ENCODE measurements around the gene FCHSD1. TPM values are rescaled to one million over a fixed set of nuclear protein-coding genes. Genes with fewer than 3 reads are reported as not detected.
A peak's percentile ranks its signal among the peaks of the same experiment; 100 is the strongest.

The FCHSD1 gene
- total RNA-seq, 1 experiment from 2014 or later: 41.4 TPM

- CTCF ChIA-PET: no interaction called here
- intact Hi-C loops (cut with micrococcal nuclease; ENCODE audit: unreplicated experiment): no loop called here
- no TSS peak for BruUV-seq (replicated peaks)
- Mint-ChIP-seq H3K27ac (ENCODE audit: unreplicated experiment) (no peak overlapping the region), H3K9me3 (ENCODE audit: low read depth, unreplicated experiment) (no peaks in the 10 kb centered on the region), H3K4me1 (ENCODE audit: low read depth, unreplicated experiment) (peaks cover 39% of the 10 kb centered on the region), H3K27me3 (ENCODE audit: unreplicated experiment) (no peaks in the 10 kb centered on the region), H3K4me3 (ENCODE audit: low read depth, unreplicated experiment) (no peak overlapping the region), H3K36me3 (ENCODE audit: insufficient read depth, unreplicated experiment) (peaks cover 7% of the 10 kb centered on the region)
- DNase-seq: no peak
- no peak for TF ChIP-seq CTCF (IDR thresholded peaks at IDR 0.05; ENCODE audit: unreplicated experiment)
Measured at GRCh38 chr5:141598391-141599345, 52.5 kb downstream of the FCHSD1 start.

DNA sequence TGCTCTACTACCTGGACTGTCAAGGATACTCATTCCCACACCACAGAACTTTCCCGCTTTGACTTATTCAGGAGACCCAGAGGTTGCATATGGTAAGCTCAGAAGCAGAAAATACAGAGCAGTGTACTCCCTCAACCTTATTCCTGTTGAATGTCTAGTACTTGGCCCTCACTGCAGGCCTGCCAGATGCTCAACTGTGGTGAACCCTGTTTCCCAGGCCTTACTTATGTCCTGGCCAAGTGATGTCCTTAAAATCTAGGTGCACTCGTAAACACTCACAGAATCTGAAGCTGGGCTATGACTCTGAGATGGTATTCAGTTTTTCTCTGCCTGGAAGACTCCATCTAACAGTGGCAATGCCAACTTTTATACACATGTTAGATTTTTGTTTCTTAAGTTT, 53.4 kb downstream of the FCHSD1 start:
- Mint-ChIP-seq H3K9me3 (ENCODE audit: low read depth, unreplicated experiment) (no peaks in the 10 kb centered on the region), H3K4me1 (ENCODE audit: low read depth, unreplicated experiment) (peaks cover 40% of the 10 kb centered on the region), H3K27ac (ENCODE audit: unreplicated experiment) (peak overlapping the region; percentile 79), H3K4me3 (ENCODE audit: low read depth, unreplicated experiment) (no peak overlapping the region), H3K27me3 (ENCODE audit: unreplicated experiment) (no peaks in the 10 kb centered on the region), H3K36me3 (ENCODE audit: insufficient read depth, unreplicated experiment) (peaks cover 7% of the 10 kb centered on the region)
- CTCF ChIA-PET: interaction anchor here (1.1 to 1.4 kb wide), 2 partner anchors 22 to 39 kb away, joined by 3 to 4 read pairs; partner anchors contain the start of genes DIAPH1, HDAC3 and RELL2
- BruUV-seq (replicated peaks): no TSS peak
- no peak for DNase-seq
- intact Hi-C loops (cut with micrococcal nuclease; ENCODE audit: unreplicated experiment): no loop called here
- no peak for TF ChIP-seq CTCF (IDR thresholded peaks at IDR 0.05; ENCODE audit: unreplicated experiment)

- Mint-ChIP-seq H3K27ac (ENCODE audit: unreplicated experiment) (peak overlapping the region; percentile 79), H3K36me3 (ENCODE audit: insufficient read depth, unreplicated experiment) (peaks cover 7% of the 10 kb centered on the region), H3K4me1 (ENCODE audit: low read depth, unreplicated experiment) (peaks cover 45% of the 10 kb centered on the region), H3K27me3 (ENCODE audit: unreplicated experiment) (no peaks in the 10 kb centered on the region), H3K9me3 (ENCODE audit: low read depth, unreplicated experiment) (no peaks in the 10 kb centered on the region), H3K4me3 (ENCODE audit: low read depth, unreplicated experiment) (no peak overlapping the region)
- intact Hi-C loops (cut with micrococcal nuclease; ENCODE audit: unreplicated experiment): no loop called here
- DNase-seq: no peak
- TF ChIP-seq CTCF (IDR thresholded peaks at IDR 0.05; ENCODE audit: unreplicated experiment): no peak
- CTCF ChIA-PET: interaction anchor here (1.1 to 1.4 kb wide), 2 partner anchors 22 to 39 kb away, joined by 3 to 4 read pairs; partner anchors contain the start of genes DIAPH1, HDAC3 and RELL2
- no TSS peak for BruUV-seq (replicated peaks)
Measured at GRCh38 chr5:141597394-141597793, 53.8 kb downstream of the FCHSD1 start.

DNA sequence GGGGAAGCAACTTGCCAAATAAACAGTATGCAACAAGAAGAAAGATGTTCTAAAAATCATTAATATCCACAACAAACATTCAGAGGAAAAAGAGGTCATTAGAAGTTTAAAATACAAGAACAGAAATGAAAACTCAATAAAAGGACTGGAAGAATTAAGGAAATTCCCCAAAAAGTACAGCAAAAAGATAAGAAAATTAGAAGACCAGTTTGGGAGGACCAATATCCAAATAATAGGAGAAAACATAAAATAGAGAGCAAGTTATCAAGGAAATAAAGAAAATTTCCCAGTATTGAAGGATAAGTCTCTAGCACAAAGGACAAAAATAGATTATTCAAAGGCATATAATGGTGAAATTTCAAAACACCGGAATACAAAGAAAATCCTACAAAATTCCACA, 54.4 kb downstream of the FCHSD1 start:
- peaks cover 47% of the 10 kb centered on the region for H3K4me1 Mint-ChIP-seq (ENCODE audit: low read depth, unreplicated experiment)
- H3K27ac Mint-ChIP-seq (ENCODE audit: unreplicated experiment): peak overlapping the region; percentile 10

More for the DNA sequence above, 54.4 kb downstream of the FCHSD1 start:
- Mint-ChIP-seq H3K9me3 (ENCODE audit: low read depth, unreplicated experiment) (no peaks in the 10 kb centered on the region), H3K4me3 (ENCODE audit: low read depth, unreplicated experiment) (no peak overlapping the region), H3K27me3 (ENCODE audit: unreplicated experiment) (no peaks in the 10 kb centered on the region), H3K36me3 (ENCODE audit: insufficient read depth, unreplicated experiment) (peaks cover 7% of the 10 kb centered on the region)
- no TSS peak for BruUV-seq (replicated peaks)
- DNase-seq: no peak
- intact Hi-C loops (cut with micrococcal nuclease; ENCODE audit: unreplicated experiment): no loop called here
- CTCF ChIA-PET: interaction anchor here (1.1 to 1.4 kb wide), 2 partner anchors 23 to 40 kb away, joined by 3 to 4 read pairs; partner anchors contain the start of genes DIAPH1, HDAC3 and RELL2
- TF ChIP-seq CTCF (IDR thresholded peaks at IDR 0.05; ENCODE audit: unreplicated experiment): no peak
